Stromal cell of bone marrow (primary cell): ENCODE results near the gene SPATA32.
"Not testable (repeated sequence)": the region's sequence is repeated elsewhere in the genome, so short reads cannot be mapped to it uniquely, and the experiment has no call there.

Source experiments
- DNase-seq: peaks from one replicate; pipeline ENCODE4 v3.0.0-alpha.2; 2012; ENCODE audit warnings: low read depth

SPATA32 gene

GRCh38 chr17:45270828-45271418, 9.0 kb upstream of the SPATA32 start:
- DNase-seq, result no peak

- DNase-seq, result no peak
Observed at GRCh38 chr17:45269912-45270311, 8.0 kb upstream of the SPATA32 start.

GRCh38 chr17:45267436-45268055, 5.7 kb upstream of the SPATA32 start:
- DNase-seq, result no peak

- no peak for DNase-seq
Observed at GRCh38 chr17:45266372-45266926, 4.6 kb upstream of the SPATA32 start.

- DNase-seq, result peak; percentile 87
Observed at GRCh38 chr17:45265821-45266220, 3.9 kb upstream of the SPATA32 start.

GRCh38 chr17:45264988-45265387, 3.1 kb upstream of the SPATA32 start:
- DNase-seq, result no peak

- DNase-seq, result no peak
Observed at GRCh38 chr17:45264430-45264829, 2.5 kb upstream of the SPATA32 start.

GRCh38 chr17:45263477-45263860, 1.6 kb upstream of the SPATA32 start:
- no peak for DNase-seq

- no peak for DNase-seq
Observed at GRCh38 chr17:45262516-45263476, 902 bp upstream of the SPATA32 start.

GRCh38 chr17:45260204-45260783, 1.6 kb downstream of the SPATA32 start:
- no peak for DNase-seq

GRCh38 chr17:45258981-45259380, 2.9 kb downstream of the SPATA32 start:
- no peak for DNase-seq

- no peak for DNase-seq
Observed at GRCh38 chr17:45257115-45257514, 4.8 kb downstream of the SPATA32 start.

GRCh38 chr17:45256114-45256966, 5.6 kb downstream of the SPATA32 start:
- no peak for DNase-seq

- no peak for DNase-seq
Observed at GRCh38 chr17:45255358-45255757, 6.5 kb downstream of the SPATA32 start.

GRCh38 chr17:45253879-45254278, 8.0 kb downstream of the SPATA32 start:
- no peak for DNase-seq

- not testable (repeated sequence) for DNase-seq
Observed at GRCh38 chr17:45253237-45253636, 8.7 kb downstream of the SPATA32 start.

- no peak for DNase-seq
Observed at GRCh38 chr17:45251931-45252330, 10.0 kb downstream of the SPATA32 start.

GRCh38 chr17:45248132-45248957, 13.5 kb downstream of the SPATA32 start:
- DNase-seq, result no peak

- DNase-seq, result no peak
Observed at GRCh38 chr17:45247429-45248131, 14.3 kb downstream of the SPATA32 start.
